GM13977 (cell line): ENCODE results near the gene CACTIN.
A peak's percentile ranks its signal among the peaks of the same experiment; 100 is the strongest.

Source experiments
- DNase-seq: peaks from one replicate; pipeline ENCODE4 v3.0.0; 2012; ENCODE audit warnings: low spot score
- in situ Hi-C: fragments of 300-500 bp; cut with MboI; formaldehyde crosslinking; loops from one replicate; pipeline ENCODE4 v1.12.0; 2022; ENCODE audit warnings: low sequenced_read_pairs, low pct_unique_long_range_greater_than_20kb, mixed read lengths, inconsistent platforms; ENCODE audit not compliant: unreplicated experiment
- TF ChIP-seq, protein P1 (sequence below): IDR thresholded peaks from 2 replicates; pipeline ENCODE4 v1.5.1; 2012; ENCODE audit warnings: mild to moderate bottlenecking, control low read depth; ENCODE audit not compliant: insufficient read depth; ENCODE audit errors: extremely low read depth, missing control alignments

The CACTIN gene

GRCh38 chr19:3609779-3610719, 16.5 kb downstream of the CACTIN start:
- no peak for DNase-seq
- in situ Hi-C loops, result no loop called here
- TF ChIP-seq, protein P1, sequence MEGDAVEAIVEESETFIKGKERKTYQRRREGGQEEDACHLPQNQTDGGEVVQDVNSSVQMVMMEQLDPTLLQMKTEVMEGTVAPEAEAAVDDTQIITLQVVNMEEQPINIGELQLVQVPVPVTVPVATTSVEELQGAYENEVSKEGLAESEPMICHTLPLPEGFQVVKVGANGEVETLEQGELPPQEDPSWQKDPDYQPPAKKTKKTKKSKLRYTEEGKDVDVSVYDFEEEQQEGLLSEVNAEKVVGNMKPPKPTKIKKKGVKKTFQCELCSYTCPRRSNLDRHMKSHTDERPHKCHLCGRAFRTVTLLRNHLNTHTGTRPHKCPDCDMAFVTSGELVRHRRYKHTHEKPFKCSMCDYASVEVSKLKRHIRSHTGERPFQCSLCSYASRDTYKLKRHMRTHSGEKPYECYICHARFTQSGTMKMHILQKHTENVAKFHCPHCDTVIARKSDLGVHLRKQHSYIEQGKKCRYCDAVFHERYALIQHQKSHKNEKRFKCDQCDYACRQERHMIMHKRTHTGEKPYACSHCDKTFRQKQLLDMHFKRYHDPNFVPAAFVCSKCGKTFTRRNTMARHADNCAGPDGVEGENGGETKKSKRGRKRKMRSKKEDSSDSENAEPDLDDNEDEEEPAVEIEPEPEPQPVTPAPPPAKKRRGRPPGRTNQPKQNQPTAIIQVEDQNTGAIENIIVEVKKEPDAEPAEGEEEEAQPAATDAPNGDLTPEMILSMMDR, result no peak

DNA sequence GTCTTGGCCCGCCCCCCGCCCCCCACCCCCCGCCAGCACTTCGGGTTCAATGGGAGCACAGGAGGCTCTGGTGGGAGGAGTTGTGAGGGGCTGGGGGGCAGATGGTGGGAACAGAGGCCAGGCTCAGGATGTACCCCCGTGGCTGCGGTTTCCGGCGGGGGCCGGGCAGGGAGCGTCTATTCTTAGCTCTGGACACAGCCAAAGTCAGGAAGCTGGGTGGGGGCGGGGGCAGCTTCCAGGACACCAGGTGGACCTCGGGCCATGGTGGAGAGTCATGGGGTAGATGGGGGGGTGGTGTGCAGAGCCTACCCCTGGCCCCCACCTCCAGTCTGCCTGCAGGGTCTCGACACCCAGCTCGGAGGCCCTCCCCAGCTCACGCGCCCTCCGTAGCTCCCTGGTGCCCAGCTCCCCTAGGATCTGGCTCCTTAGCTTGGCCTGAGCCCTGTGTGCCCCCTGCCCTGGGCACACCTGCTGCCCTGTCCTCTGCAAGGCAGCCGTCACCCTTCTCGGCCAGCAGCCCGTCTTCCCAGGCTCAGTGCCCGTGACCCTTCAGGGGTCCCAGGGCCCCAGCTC, 17.8 kb downstream of the CACTIN start:
- DNase-seq, result no peak
- in situ Hi-C loops, result no loop called here
- TF ChIP-seq, protein P1, result no peak

- DNase-seq, result no peak
- TF ChIP-seq, protein P1, result no peak
- in situ Hi-C loops, result no loop called here
Observed at GRCh38 chr19:3608079-3608641, 18.4 kb downstream of the CACTIN start.

- DNase-seq, result no peak
- TF ChIP-seq, protein P1, result no peak
- in situ Hi-C loops, result no loop called here
Observed at GRCh38 chr19:3607303-3608078, 19.1 kb downstream of the CACTIN start.

- in situ Hi-C loops, result no loop called here
- TF ChIP-seq, protein P1, result no peak
- DNase-seq, result peak; percentile 84
Observed at GRCh38 chr19:3606690-3607289, 19.8 kb downstream of the CACTIN start, which contains the start of gene TBXA2R. Gene TBXA2R, minus strand, starts transcription at chr19:3606875. Its CDS starts 6,241 bp downstream, at chr19:3600634.
